SK-N-MC (cell line): ENCODE results near the gene LRRC27.

Experiments
- EZH2 ChIP-seq: fragments of 200-600 bp; sonication (generic); IDR thresholded peaks from one replicate; pipeline ENCODE4 v1.6.1; 2017; ENCODE audit warnings: antibody characterized with exemption
- POLR2AphosphoS5 ChIP-seq: IDR thresholded peaks from 2 replicates; pipeline ENCODE4 v1.6.1; 2012; ENCODE audit warnings: mild to moderate bottlenecking, low read depth, low read length, borderline replicate concordance

DNA sequence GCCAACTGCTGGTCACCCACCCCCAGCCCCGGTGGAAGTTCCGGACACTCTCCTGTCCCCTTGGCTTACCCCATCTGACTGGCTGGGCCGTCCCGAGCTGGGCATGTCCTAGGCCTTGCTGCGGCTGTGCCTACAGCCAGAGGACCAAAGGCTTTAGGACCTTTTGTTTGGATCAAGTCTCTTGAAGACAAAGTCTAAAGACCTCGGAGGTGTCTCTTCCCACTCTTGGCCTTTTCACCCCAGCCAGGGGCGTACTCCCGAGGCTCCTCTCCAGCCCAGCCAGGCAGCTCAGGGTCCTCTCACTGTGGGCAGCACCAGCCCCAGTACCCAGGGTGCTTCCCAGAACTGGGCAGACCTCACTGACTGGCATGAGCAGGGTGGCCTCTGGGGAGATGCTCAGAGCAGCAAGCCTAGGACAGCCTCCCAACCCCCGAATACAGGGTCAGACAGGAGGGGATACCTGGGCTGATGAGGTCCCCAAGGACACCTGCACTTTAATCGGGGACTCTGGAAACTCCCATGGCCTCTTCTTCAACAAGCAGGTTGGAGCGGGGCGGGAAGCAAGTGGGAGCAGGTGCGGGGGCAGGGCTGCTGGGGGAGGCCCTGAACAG is 62.3 kb downstream of the LRRC27 start:
- TF ChIP-seq EZH2 (no peak), POLR2AphosphoS5 (no peak)
